ENCODE results near the gene BAHCC1.

The BAHCC1 gene

GRCh38 chr17:81365148-81365600, 30.1 kb upstream of the BAHCC1 start:
- ATAC-seq, result no peak
- no peak for TF ChIP-seq PATZ1 (CRISPR knock-in tag; IDR thresholded peaks at IDR 0.05; ENCODE audit: borderline replicate concordance)
- no peak for TF ChIP-seq TOX (CRISPR knock-in tag; IDR thresholded peaks at IDR 0.05; ENCODE audit: borderline replicate concordance)
- TF ChIP-seq ZFP30 (CRISPR knock-in tag; IDR thresholded peaks at IDR 0.05), result no peak
- TF ChIP-seq SNAI2 (CRISPR knock-in tag; IDR thresholded peaks at IDR 0.05), result no peak
- TF ChIP-seq CSRNP3 (CRISPR knock-in tag; IDR thresholded peaks at IDR 0.05), result no peak
- no peak for TF ChIP-seq ZNF565 (CRISPR knock-in tag; conservative IDR thresholded peaks at IDR 0.05; ENCODE audit: low read depth)
- no peak for TF ChIP-seq POU6F1 (CRISPR knock-in tag; IDR thresholded peaks at IDR 0.05; ENCODE audit: borderline replicate concordance, low read depth)
- TF ChIP-seq ZFP3 (CRISPR knock-in tag; IDR thresholded peaks at IDR 0.05), result no peak
- TF ChIP-seq GLIS3 (CRISPR knock-in tag; IDR thresholded peaks at IDR 0.05), result no peak
- no peak for TF ChIP-seq BACH2 (CRISPR knock-in tag; IDR thresholded peaks at IDR 0.05; ENCODE audit: borderline replicate concordance)
- no peak for TF ChIP-seq ARNTL (CRISPR knock-in tag; IDR thresholded peaks at IDR 0.05; ENCODE audit: borderline replicate concordance, low read depth)
- no peak for TF ChIP-seq ZNF8 (CRISPR knock-in tag; IDR thresholded peaks at IDR 0.05)
- no peak for TF ChIP-seq TCF4 (CRISPR knock-in tag; IDR thresholded peaks at IDR 0.05; ENCODE audit: borderline replicate concordance)
- TF ChIP-seq TSHZ2 (CRISPR knock-in tag; IDR thresholded peaks at IDR 0.05), result no peak
- TF ChIP-seq RARB (CRISPR knock-in tag; IDR thresholded peaks at IDR 0.05), result no peak

- peak; percentile 14 for ATAC-seq
- no peak for TF ChIP-seq RARB (CRISPR knock-in tag; IDR thresholded peaks at IDR 0.05)
- TF ChIP-seq SNAI2 (CRISPR knock-in tag; IDR thresholded peaks at IDR 0.05), result no peak
Measured at GRCh38 chr17:81365601-81366585, 29.4 kb upstream of the BAHCC1 start.

GRCh38 chr17:81366648-81367047, 28.6 kb upstream of the BAHCC1 start:
- TF ChIP-seq CSRNP3 (CRISPR knock-in tag; IDR thresholded peaks at IDR 0.05) (no peak), CREB5 (CRISPR knock-in tag; IDR thresholded peaks at IDR 0.05; ENCODE audit: low read depth) (no peak), TOX (CRISPR knock-in tag; IDR thresholded peaks at IDR 0.05; ENCODE audit: borderline replicate concordance) (no peak), ARNTL (CRISPR knock-in tag; IDR thresholded peaks at IDR 0.05; ENCODE audit: borderline replicate concordance, low read depth) (no peak), TCF4 (CRISPR knock-in tag; IDR thresholded peaks at IDR 0.05; ENCODE audit: borderline replicate concordance) (no peak), OSR1 (CRISPR knock-in tag; IDR thresholded peaks at IDR 0.05) (no peak), ZC3H10 (CRISPR knock-in tag; IDR thresholded peaks at IDR 0.05) (no peak), SNAI2 (CRISPR knock-in tag; IDR thresholded peaks at IDR 0.05) (no peak), PPARA (CRISPR knock-in tag; IDR thresholded peaks at IDR 0.05; ENCODE audit: borderline replicate concordance) (no peak), ESRRG (CRISPR knock-in tag; IDR thresholded peaks at IDR 0.05) (no peak), PATZ1 (CRISPR knock-in tag; IDR thresholded peaks at IDR 0.05; ENCODE audit: borderline replicate concordance) (no peak), BACH2 (CRISPR knock-in tag; IDR thresholded peaks at IDR 0.05; ENCODE audit: borderline replicate concordance) (no peak), ZFP3 (CRISPR knock-in tag; IDR thresholded peaks at IDR 0.05) (no peak), GLIS3 (CRISPR knock-in tag; IDR thresholded peaks at IDR 0.05) (no peak), ZNF70 (CRISPR knock-in tag; IDR thresholded peaks at IDR 0.05) (no peak), CSDC2 (CRISPR knock-in tag; IDR thresholded peaks at IDR 0.05) (no peak), ZNF565 (CRISPR knock-in tag; conservative IDR thresholded peaks at IDR 0.05; ENCODE audit: low read depth) (no peak), RARB (CRISPR knock-in tag; IDR thresholded peaks at IDR 0.05) (no peak)
- ATAC-seq, result no peak

Measured in SK-N-SH treated with all-trans-retinoic acid at 6 μM for 48 hours (cell line).